Uterus (tissue), 4 donors: ENCODE results near the gene TANGO6. TPM values are rescaled to one million over a fixed set of nuclear protein-coding genes. Genes with fewer than 3 reads are reported as not detected.

Experiments used
- DNase-seq, 2 donors: peaks; one replicate each; pipeline ENCODE4 v3.0.0-alpha.2; 2019 to 2020
- H3K27ac ChIP-seq, 2 donors: fragments of 200-600 bp; sonication (generic); 1 replicate in 1 of 2; 2 replicates in 1 of 2; pipeline ENCODE4 v1.5.1; 2016 to 2018
- H3K27me3 ChIP-seq, 2 donors: fragments of 200-600 bp; sonication (generic); one replicate each; pipeline ENCODE4 v1.5.1; 2018 to 2019; ENCODE audit warnings: control low read depth in 1 of 2
- H3K36me3 ChIP-seq, 2 donors: fragments of 200-600 bp; sonication (generic); one replicate each; pipeline ENCODE4 v1.5.1; 2019; ENCODE audit warnings: control low read depth in 1 of 2
- H3K4me1 ChIP-seq, 2 donors: fragments of 200-600 bp; sonication (generic); one replicate each; pipeline ENCODE4 v1.5.1; 2018 to 2019; ENCODE audit warnings: control low read depth in 1 of 2
- H3K4me3 ChIP-seq, 2 donors: fragments of 200-600 bp; sonication (generic); 1 replicate in 1 of 2; 2 replicates in 1 of 2; pipeline ENCODE4 v1.5.1; 2018 to 2019; ENCODE audit warnings: mild to moderate bottlenecking in 1 of 2
- H3K9me3 ChIP-seq, 2 donors: fragments of 200-600 bp; sonication (generic); one replicate each; pipeline ENCODE4 v1.5.1; 2019; ENCODE audit warnings: control low read depth in 1 of 2
- CTCF ChIP-seq, 4 experiments: fragments of 200-600 bp in 2 of 4; fragments of 450-650 bp in 2 of 4; sonication (generic) in 2 of 4; IDR thresholded peaks; one replicate each; pipeline ENCODE4 v1.5.1; 2016 to 2019; ENCODE audit warnings: antibody characterized with exemption in 4 of 4, mild to moderate bottlenecking in 2 of 4, moderate library complexity in 1 of 4
- POLR2A ChIP-seq, 2 donors: fragments of 450-650 bp; IDR thresholded peaks; one replicate each; pipeline ENCODE4 v1.6.1; 2016; ENCODE audit warnings: antibody characterized with exemption in 2 of 2, mild to moderate bottlenecking in 1 of 2, moderate library complexity in 1 of 2
- intact Hi-C: fragments of 100-400 bp; cut with DNase I; formaldehyde crosslinking; loops from one replicate; pipeline ENCODE4 v1.15.1; 2023; ENCODE audit warnings: low total_unique reads
- total RNA-seq, 4 donors: library from RNA; depleted of rRNA in 3 of 4; stranded (reverse); fragments of >200 nt in 3 of 4; gene quantifications; one replicate each; pipeline versions ENCODE4 v1.1.0 to v1.2.4, GENCODE V29; 2014 to 2023
- donor health status: DM: yes; HTN: yes; CAD: no.

TANGO6 gene
- total RNA-seq, 4 donors from 2014 or later = 21.5 to 44.9 (median 37.5) TPM

- no peaks in the 10 kb centered on the region for H3K27me3 ChIP-seq
- H3K36me3 ChIP-seq = no peaks in the 10 kb centered on the region
- no peak for DNase-seq
- no peak overlapping the region for H3K27ac ChIP-seq
- H3K9me3 ChIP-seq = no peaks in the 10 kb centered on the region
- TF ChIP-seq POLR2A (IDR thresholded peaks at IDR 0.05) (no peak), CTCF (IDR thresholded peaks at IDR 0.05) (no peak)
- no peaks in the 10 kb centered on the region for H3K4me1 ChIP-seq
- H3K4me3 ChIP-seq = no peak overlapping the region
- intact Hi-C loops = no loop called here
Observed at GRCh38 chr16:68935008-68935407, 91.7 kb downstream of the TANGO6 start.

DNA sequence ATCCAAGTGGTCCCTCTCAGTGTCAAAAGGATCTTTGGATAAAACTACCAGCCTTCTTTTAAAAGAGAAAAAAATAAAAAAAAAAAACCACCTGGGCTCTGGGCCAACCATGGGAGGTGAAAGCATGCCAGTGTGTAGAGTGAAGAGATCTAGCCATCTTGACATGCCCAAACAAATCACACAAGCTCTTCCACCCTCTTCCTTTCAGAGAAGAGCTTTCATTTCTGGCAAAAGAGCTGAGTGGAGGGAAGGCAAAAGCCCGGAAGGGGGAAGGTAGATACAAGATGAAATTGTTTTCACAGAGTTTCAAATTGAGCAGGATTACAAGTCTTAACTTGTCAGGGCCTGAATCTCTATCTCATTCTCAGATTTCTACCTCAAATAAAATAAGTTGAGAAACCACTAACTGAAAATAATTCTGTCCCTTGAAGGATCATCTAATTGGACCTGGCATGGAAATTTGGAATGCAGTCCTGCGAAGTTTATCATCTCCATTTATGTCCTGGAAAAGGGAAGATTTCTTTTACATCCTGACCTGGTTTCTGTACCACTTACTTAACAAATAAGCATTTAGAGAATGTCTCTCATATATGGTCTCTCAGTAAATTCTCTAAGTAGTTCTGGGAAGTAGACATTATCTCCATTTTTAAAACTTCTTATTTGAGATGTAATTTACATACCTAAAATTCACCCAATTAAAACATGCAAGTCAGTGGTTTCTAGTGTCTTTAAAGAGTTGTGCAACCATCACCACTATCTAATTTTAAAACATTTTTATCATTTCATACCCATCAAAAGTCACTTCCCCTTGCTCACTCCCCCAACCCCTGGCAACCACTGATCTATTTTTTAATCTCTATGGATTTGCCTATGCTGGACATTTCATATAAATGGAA is 93.7 kb downstream of the TANGO6 start:
- Histone ChIP-seq H3K4me1 (no peaks in the 10 kb centered on the region), H3K36me3 (no peaks in the 10 kb centered on the region), H3K27me3 (no peaks in the 10 kb centered on the region), H3K4me3 (no peak overlapping the region), H3K9me3 (no peaks in the 10 kb centered on the region), H3K27ac (peak overlapping the region; percentile 41 to 45)
- TF ChIP-seq CTCF (IDR thresholded peaks at IDR 0.05) (no peak), POLR2A (IDR thresholded peaks at IDR 0.05) (no peak)
- intact Hi-C loops = no loop called here
- DNase-seq = no peak

GRCh38 chr16:68939692-68940320 is 96.5 kb downstream of the TANGO6 start:
- Histone ChIP-seq H3K36me3 (no peaks in the 10 kb centered on the region), H3K27me3 (no peaks in the 10 kb centered on the region), H3K9me3 (no peaks in the 10 kb centered on the region), H3K4me3 (no peak overlapping the region), H3K4me1 (no peaks in the 10 kb centered on the region), H3K27ac (no peak overlapping the region)
- intact Hi-C loops = no loop called here
- TF ChIP-seq POLR2A (IDR thresholded peaks at IDR 0.05) (no peak), CTCF (IDR thresholded peaks at IDR 0.05) (no peak)
- DNase-seq = no peak

DNA sequence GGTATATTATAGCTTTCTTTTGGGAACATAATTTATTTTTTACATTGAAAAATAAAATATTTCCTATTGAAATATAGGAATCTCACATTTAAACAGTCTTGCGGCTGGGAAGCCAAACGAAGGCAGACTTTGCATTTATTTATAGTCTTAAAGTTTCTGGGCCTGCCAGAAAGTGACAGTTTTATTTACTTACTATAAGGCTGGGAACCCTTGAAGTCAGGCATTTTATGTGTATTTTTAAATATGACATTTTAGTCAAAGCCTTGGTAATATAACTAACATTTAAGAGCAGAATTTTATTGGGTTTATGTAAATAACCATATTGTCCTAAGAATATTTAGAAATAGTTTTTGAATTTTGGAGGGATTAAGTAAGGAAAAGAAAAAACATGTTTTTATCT is 97.5 kb downstream of the TANGO6 start:
- Histone ChIP-seq H3K4me1 (no peaks in the 10 kb centered on the region), H3K27me3 (no peaks in the 10 kb centered on the region), H3K27ac (no peak overlapping the region), H3K9me3 (no peaks in the 10 kb centered on the region), H3K36me3 (no peaks in the 10 kb centered on the region), H3K4me3 (no peak overlapping the region)
- TF ChIP-seq CTCF (IDR thresholded peaks at IDR 0.05) (no peak), POLR2A (IDR thresholded peaks at IDR 0.05) (no peak)
- intact Hi-C loops = no loop called here
- DNase-seq = no peak

DNA sequence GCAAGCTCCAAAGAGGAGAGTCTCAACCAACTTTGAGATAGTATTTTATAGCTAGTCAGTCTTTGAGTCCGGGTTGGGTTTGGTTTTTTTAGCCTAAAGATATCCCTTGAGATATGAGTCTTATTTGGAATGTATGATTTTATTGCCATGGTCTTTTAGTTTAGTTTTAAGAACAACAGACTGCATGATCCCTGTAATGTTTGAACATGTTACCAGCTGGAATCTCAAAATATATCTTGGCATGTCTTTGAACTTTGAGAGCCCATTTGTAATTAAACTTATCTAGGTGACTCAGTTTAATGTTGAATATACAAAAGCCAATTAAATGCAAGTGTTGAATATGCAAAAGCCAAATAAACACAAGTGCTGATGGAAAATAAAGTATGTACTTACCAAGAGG is 100.6 kb downstream of the TANGO6 start:
- Histone ChIP-seq H3K27me3 (no peaks in the 10 kb centered on the region), H3K9me3 (no peaks in the 10 kb centered on the region), H3K4me3 (no peak overlapping the region), H3K27ac (no peak overlapping the region), H3K4me1 (no peaks in the 10 kb centered on the region), H3K36me3 (no peaks in the 10 kb centered on the region)
- TF ChIP-seq CTCF (IDR thresholded peaks at IDR 0.05) = no peak
- no peak for TF ChIP-seq POLR2A (IDR thresholded peaks at IDR 0.05)
- intact Hi-C loops = no loop called here
- DNase-seq = no peak
